Measurements from ENCODE around the gene ARHGAP22.

ARHGAP22 gene

DNA sequence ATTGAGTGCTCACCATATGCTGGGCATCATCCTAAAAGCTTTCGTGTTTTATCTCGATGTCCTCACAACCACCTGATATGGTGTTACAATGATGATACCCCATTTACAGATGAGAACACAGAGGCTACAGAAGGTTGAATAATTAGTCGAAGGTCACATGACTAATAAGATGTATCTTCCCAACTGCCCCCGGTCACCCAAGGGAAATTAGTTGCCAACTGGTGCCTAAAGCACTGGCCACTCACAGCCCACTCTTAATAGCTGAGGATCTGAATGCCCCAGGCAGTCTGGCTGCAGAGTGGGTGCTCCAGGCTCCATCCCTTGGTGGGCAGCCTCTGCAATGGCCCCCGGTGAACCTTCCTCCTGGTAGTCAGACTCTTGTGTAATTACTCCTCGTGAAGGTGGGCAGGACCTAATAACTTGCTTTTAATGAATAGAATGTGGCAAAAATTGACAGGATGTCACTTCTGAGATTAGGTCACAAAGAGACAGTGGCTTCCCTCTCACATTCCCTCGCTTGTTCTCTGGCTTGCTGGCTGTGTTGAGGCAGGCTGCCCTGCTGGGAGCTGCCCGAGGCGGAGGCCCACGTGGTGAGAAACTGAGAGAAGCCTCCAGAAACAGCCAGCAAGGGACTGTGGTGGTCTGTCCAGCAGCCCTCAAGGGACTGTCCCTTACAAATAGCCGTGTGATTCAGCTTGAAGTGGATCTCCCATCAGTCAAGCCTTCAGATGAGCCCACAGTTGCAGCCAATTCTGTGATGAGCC lies 109.4 kb downstream of the ARHGAP22 start:
- DNase-seq: no peak

DNA sequence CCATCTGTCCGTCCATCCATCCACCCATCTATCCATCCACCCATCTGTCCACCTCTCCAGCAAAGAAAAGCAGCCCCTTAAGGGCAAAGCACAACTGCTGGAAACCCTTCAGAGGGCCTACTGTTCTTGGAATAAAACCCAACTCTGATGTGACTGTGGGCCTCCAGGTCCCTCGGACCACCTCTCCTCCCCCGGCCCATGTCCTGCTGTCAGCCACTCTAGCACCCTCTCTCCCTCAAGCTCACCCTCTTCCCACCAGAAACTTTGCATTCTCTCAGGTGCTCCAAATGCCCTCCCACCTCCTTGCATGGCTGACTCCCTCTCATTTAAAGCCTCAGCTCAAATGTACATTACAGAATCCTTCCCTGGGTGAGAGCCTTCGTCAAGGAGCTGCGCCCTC lies 110.3 kb downstream of the ARHGAP22 start:
- DNase-seq: no peak

DNA sequence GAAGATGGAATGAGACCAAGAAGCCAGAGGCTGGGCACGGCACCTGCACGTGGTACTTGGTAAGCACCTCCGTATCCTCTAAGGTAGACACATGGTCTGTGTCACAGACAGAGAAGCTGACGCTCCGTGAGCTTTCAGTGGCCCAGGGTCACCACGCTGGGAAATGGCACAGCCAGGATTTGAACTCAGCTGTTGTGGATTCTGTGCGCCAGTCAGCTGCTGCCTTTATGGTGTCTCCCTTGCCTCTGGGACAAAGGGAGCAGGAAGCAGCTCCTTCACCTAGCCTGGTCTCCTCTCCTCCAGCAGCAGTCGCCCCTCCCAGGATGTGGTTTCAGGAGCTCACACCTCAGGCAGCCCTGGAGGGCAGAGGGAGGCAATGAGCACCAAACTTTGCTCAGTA lies 110.8 kb downstream of the ARHGAP22 start:
- DNase-seq: no peak

DNA sequence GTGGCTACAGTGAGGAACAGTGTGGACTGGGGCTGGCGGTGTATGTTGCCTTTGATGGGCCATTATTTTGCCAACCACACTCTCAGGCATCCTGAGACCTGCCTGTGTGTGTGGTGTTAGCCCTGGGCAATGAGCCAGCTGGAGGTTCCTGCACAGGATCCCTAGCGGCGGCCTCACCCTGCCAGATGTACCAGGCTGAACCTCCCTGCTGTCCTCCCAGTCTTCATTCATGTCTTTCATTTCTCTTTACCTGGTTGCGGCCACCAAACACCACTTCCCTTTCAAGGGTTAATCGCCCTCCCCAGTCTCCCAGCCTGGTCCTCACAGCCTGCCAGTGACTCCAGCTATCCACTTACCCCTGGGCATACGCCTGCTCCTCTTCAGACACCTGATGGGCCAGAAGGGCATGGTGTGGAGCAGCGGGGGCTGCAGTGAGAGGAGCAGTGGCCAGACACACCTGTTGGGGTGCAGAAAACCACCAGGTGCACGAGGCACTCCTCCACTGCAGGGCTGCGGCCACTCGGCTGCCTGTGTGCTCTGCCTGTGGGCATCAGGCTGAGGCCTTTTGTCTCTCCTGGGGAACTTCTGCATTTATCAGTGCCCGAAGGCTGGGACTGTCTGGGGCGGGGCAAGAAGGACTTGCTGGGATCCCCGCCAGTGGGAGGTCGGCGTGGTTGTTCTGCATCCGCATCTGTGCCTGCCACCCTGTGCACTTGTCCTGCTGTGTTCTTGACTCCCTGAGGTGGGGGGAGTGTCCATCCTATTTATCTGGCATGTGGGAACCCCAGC lies 111.6 kb downstream of the ARHGAP22 start:
- no peak for DNase-seq

DNA sequence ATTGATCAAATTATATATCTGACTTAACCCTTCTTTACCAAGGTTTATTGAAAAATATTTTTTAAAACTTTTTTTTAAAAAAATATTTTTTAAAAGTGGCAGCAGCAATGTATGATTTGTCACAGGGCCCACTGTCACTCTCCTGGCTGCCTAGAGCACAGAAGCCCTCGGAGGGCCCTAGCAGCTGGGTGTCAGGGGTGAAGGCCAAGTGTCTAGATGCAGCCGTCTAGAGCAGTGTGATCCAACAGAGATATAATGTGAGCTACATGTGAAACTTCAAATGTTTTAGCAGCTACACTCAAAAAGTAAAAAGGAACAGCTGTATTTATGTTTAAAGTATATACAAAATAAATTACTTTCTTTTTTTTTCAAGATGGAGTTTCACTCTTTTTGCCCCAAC lies 112.7 kb downstream of the ARHGAP22 start:
- DNase-seq: no peak

DNA sequence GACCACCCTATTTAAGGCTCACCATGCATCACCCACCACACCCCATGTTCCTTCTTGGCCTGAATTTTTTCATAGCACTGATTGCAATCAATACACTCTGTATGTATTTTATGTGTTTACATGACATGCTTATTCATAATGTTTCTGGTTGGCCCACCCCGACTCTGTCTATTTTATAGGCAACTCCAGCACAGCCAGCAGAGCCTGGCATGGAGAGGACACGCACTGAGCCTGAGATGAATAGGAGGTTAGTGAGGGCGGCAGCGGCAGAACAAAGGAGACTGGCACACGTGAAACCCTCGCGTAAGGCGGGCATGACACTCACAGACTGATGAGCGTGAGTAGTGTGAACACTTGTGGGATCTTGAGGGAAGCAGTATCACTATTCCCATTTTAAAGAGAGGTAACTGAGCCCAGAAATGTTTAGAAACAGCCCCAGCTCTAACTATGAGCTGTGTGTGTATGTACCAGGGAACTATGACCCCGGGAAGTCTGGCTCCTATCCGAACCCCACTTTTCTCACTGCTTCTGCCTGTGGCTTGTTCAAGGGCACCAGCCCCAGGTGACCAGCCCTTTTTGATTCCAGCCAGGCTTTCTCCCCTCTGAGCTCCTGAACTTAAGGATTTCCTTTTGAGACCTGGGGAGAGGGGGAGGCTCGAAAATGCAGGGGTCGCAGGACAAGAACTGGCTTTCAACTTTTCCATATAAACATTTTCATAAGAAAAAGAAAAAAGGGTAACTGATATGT lies 113.3 kb downstream of the ARHGAP22 start:
- no peak for DNase-seq

DNA sequence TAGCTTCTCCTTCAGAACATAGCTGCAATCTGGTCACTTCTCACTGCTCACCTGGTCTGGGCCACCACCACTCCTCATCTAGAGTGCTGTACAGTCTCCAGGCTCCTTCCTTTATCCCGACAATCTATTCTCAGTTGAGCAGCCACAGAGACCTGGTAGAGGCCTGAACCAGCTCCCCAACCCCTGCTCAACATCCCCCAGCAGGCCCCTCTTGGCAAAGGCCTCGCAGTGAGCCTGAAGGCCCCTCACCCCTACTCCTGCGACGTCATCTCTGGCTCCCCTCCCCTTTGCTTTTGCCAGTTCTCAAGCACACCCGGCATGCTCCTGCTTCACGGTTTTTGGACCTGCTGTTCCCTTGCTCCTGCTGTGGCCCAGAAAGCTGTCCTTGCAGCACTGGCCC lies 113.9 kb downstream of the ARHGAP22 start:
- DNase-seq: no peak

DNA sequence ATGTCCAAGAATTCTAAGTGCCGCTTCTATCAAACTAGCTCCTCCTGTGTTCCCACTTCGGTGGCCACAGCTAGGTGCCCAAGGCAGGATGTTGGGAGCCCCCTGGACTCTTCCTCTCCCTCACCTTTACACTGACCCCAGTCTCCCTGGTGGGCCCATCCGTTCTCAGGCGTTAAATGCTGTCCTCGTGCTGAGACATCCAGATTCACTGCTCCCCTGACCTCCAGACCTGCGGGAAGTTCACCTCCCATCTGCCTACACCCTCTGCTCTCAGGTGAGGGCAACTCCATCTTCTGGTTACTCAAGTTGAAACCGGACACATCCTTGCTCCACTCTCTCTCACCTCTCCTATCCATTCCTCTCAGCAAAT lies 114.3 kb downstream of the ARHGAP22 start:
- no peak for DNase-seq

DNA sequence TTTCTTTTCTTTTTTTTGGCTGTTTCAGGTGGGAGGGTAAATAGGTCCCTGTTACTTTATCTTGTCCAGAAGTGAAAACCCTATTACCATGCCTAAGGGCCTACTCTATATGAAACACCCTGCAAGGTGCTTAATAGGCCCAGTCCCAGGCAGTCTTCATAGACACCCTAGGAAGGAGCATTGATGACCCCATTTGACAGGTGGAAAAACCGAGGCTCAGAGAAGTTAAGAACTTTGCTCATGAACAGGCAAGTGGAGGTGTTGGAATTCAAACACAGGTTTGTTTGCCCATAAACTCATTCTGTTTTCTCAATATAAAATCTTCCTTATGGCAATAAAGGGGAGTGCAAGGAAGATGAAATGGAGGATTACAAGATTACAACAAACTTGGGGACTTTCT lies 115.8 kb downstream of the ARHGAP22 start:
- no peak for DNase-seq

DNA sequence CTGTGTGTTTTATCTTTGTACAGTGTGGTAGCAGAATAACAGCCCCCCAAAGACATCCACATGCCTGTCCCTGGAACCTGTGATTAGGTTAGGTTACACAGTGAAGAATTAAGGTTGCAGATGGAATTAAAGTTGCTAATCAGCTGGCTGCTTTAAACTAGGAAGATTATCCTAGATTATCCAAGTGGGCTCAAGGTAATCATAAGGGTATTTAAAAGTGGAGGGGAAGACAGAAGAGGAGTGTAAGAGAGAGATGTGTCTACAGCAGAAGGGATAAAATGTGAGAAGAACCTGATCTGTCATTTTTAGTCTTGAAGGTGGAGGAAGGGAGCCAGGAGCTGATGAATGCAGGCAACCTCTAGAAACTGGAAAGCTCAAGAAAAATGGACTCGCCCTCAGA lies 117.6 kb downstream of the ARHGAP22 start:
- DNase-seq: no peak

DNA sequence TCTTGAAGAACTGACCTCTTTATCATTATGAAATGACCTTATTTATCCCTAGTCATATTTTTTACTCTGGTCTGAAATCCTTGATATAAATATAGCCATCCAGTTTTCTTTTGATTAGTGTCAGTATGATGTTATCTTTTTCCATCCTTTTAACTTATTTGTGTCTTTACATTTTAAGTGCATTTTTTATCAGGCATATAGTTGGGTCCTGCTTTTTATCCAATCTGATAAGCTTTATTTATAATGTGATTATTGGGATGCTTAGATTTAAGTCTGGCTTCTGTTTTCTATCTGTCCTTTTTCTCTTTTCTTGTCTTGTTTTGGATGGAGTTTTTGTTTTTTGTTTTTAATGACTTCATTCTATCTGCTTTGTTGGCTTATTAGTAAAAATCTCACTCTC lies 119.2 kb downstream of the ARHGAP22 start:
- no peak for DNase-seq

DNA sequence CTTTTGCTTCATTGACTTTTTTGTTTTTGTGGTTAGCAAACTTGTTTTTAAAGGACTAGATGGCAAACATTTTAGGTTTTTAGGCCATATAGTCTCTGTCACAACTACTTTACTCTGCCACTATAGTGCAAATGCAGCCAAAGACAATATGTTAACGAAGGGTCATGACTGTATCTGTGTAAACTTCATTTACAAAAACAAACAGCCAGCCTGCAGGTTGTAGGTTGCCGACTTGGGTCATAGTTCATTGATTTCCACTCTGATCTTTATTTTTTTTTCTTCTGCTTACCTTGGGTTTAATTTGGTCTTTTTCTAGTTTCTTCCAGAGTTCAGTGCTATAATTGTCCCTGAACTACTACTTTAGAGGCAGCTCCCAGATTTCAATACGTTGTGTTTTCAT lies 120.0 kb downstream of the ARHGAP22 start:
- no peak for DNase-seq

DNA sequence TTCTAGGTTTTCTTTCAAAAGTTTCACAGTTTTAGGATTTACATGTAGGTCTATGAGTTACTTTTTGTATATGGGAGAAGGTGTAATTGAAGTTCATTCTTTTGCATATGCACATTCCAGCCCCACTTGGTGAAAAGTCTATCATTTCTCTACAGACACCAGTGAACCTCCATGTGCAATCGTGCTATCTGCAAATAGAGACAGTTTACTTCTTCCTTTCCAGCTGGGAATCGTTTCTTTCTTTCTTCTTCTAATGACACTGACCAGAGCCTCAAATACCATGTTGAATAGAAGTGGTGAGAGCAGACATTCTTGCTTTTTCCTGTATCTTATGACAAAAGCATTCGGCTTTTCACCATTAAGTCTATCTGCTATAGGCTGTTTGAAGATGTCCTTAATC lies 122.7 kb downstream of the ARHGAP22 start:
- no peak for DNase-seq

DNA sequence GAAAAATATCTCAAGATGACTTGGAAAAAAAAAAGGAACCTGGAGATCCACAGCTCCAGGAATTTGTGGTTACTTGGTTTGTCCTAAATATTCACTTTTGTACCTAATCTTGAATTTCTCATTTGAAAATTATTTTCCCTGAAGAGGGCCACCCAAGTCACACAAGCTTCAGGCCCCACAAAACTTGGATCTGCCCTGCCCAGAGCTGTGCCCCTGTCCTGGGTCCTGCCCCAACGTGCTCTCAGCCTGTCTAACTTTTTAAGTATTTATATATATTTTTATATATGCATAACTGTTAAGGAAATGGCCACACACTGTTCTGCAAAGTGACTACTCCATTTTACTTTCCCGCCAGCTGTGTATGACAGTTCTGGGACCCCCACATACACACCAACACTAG lies 123.5 kb downstream of the ARHGAP22 start:
- DNase-seq: no peak

DNA sequence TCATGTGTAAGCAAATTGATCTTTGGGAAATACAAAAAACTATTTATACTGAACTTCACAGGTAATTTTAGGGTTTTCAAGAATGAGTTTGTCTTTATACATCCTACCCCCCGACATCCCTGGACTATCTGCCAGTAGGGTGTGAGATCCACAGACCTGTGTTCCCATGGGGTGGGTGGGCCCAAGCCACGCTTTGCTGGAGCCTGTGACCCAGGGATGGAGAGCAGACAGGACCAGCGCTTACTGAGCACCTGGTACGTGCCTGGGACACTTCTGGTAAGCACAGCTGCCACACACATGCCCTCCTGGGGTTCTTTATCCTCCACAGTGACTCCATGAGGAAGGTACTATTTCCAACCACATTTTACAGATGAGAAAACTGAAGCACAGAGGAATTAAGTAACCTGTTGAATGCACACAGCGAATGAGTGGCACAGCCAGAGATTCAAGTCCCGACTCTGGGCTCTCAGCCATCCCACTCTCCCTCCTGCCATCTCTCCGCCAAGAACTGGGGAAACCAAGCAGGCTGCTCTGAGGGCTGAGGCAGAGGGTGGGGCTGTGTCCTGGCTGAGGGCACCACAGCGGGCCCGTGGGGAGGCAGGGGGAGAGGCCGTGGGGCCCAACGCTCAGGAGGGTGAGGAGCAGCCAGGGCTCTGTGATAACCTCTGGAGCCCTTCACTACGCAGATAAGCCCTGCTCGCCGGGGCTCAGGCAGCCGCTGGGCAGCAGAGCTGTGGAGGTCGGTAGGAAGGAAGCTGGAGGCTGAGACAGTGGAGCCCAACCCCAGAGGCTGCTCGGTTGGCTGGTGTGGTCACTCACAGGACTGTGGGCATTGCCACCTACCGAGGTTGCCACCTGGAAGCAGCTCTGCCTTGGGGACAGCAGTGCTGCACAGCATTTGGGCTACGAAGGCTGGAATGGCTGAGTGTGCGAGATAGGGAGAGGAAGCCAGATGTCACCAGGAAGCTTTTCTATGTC lies 124.2 kb downstream of the ARHGAP22 start:
- DNase-seq: no peak

DNA sequence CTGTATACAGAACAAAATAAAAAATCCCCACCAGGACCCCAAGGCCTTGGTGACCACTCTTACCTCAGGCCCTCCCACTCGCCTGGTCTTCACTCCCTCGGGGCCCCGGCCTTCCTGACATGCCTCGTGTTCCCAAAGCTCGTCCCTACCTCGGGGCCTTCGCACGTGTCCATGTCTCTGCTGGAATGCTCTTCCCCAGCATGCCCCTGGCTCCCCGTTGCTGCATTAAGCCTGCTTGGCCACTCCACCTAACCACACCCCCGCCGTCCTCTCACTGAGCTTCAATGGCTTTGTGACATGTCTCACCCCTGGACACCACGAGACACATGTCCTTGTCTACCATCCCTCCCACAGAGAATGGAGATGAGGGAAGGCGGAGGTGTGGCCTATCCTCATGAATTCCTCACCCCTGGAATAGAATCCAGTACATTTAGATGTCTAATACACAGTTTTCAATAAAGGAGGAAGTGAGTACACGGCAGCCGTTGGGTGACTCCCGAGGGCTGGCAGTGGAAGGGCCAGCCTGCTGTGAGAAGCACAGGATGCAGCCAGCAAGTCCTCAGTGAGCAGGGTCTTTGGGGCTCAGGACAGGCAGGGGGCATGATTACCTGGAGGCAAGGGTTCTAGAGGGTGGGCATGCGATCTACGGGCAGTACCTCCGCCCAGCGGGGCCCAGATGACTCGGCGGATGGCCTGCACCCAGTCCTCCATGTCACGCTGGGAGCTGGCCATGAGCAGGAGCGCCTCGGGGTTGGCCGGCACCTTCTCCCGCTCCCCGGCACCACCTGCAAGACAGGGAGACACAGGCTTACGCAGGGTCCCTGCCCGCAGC lies 125.7 kb downstream of the ARHGAP22 start:
- no peak for DNase-seq

DNA sequence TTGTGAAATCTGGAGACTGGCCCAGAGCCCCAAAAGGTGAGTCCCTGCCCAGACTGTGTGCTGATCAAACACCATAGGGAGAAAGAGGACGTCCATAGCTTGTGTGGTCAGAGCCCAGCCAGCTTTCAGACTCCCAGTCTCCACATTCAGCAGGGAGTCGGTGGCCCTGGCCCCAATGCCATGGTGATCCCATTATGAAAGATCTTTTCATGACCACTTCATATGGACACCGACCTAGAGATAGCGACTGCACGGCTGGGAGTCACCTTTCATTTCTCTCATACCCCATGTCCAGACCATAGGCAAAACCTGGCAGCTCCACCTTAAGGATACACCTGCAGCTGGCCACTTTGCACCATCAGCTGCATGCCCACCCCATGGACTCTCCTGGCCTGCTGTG lies 126.4 kb downstream of the ARHGAP22 start:
- DNase-seq: no peak

DNA sequence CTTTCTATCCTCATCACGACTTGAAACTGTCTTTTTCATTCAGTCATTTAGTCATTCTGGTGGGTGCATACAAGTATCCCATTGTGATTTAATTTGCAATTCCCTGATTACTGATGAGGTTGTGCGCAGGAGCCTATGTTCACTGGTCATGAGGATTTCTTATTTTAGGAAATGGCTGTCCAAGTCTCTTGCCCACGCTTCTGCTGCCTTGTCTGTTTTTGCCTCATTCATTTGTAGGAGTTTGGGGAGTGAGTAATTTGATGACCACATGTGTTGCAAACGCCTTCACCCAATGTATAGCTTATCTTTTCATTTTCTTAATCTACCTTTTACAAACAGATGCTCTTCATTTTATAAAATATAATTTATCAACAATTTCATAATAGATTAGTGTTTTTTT lies 127.3 kb downstream of the ARHGAP22 start:
- no peak for DNase-seq

DNA sequence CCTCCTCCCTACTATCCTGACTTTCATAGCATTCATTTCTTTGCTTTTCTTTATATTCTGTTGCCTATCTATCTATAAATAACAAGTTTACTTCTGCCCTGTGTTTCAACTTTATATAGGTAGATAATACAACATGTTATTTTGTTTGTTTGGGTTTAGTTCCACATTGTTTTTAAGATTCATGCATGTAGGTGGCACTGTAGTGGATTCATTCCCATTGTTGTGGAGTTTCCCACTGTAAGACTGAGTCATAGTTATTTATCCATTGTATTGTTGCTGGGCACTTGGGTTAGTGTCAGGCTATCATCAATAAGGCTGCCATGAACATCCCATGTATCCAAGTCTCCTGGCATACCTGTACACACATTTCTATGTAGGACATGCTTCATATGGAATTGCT lies 127.7 kb downstream of the ARHGAP22 start:
- DNase-seq: no peak

DNA sequence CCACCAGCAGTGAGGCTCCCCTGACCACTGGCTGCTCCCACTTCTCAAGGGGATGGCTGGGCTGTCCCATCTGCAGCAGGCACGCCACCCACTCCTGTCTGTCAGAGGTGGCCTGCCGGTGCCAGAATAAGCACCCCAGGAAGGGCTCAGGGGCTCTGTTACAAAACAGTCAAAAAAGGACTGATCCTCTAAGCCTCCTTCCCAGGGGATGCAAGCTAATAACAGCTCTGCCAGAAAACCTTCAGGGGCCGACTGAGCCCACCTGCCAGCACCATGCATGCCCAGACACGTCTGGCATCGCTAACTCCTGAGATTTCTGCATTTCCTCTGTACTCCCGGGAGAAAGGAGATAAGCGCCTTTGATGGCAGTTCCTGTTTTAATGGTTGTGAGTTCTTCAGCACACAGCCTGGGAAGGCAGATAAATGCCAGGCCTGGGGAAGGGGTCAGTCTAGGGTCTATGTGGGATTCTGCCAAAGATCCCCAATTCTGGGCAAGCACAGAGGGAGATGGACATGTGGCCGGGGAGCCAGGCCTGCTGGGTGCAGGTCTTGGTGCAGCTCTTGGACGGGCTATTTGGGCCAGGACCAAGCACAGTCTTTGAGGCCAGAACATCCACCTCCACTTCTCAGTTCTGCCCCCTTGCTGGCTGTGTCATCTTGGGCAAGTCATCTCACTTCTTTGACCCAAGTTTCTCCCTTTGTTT lies 128.4 kb downstream of the ARHGAP22 start:
- DNase-seq: no peak

DNA sequence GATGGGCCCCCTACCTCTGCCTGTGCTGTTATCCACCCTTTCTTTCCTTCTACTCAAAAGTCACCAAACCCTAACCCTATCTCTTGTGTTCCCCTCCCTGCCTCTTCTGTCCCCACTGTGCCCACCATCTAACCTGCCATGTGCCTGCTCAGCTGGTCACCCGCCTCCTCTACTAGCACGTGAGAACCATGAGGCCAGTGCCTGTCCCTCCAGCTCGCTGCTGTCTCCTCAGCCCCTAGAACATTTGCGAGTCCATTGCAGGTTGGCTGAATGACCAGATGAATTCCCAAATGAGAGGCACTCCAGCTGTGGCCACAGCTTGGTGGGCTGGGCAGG lies 129.0 kb downstream of the ARHGAP22 start:
- DNase-seq: no peak

All from amniotic stem cell (primary cell).